GM12875 (cell line): ENCODE results near the gene PNRC1.
"Not testable (repeated sequence)": the region's sequence is repeated elsewhere in the genome, so short reads cannot be mapped to it uniquely, and the experiment has no call there.

Experiments
- H3K4me3 ChIP-seq: one replicate; pipeline ENCODE4 v1.5.1; 2011; ENCODE audit warnings: low read depth, low read length, control low read depth
- CTCF ChIP-seq: IDR thresholded peaks from 2 replicates; pipeline ENCODE4 v1.5.1; 2011; ENCODE audit warnings: low read depth, mild to moderate bottlenecking, control low read depth, inconsistent platforms, low read length, moderate library complexity, borderline replicate concordance; ENCODE audit not compliant: insufficient read depth

PNRC1 gene

GRCh38 chr6:89121934-89122333 is 41.4 kb downstream of the PNRC1 start:
- H3K4me3 ChIP-seq, result no peak overlapping the region
- TF ChIP-seq CTCF, result no peak

- TF ChIP-seq CTCF, result peak; percentile 31; the same call in 1 of the 2 replicates
- H3K4me3 ChIP-seq, result no peak overlapping the region
Measured at GRCh38 chr6:89122625-89123024, 42.1 kb downstream of the PNRC1 start.

GRCh38 chr6:89128256-89128671 is 47.7 kb downstream of the PNRC1 start:
- not testable (repeated sequence) for H3K4me3 ChIP-seq

GRCh38 chr6:89131599-89131998 is 51.0 kb downstream of the PNRC1 start:
- no peak overlapping the region for H3K4me3 ChIP-seq
- TF ChIP-seq CTCF, result no peak

- no peak for TF ChIP-seq CTCF
- no peak overlapping the region for H3K4me3 ChIP-seq
Measured at GRCh38 chr6:89132057-89132456, 51.5 kb downstream of the PNRC1 start.

- H3K4me3 ChIP-seq, result no peak overlapping the region
- TF ChIP-seq CTCF, result no peak
Measured at GRCh38 chr6:89133981-89134380, 53.4 kb downstream of the PNRC1 start.

- H3K4me3 ChIP-seq, result no peak overlapping the region
- TF ChIP-seq CTCF, result no peak
Measured at GRCh38 chr6:89134723-89135122, 54.2 kb downstream of the PNRC1 start.
